Left forelimb (tissue), 1 donor: ENCODE measurements around the gene CLDN18.

Experiments
- DNase-seq: peaks from one replicate; pipeline ENCODE4 v3.0.0-alpha.2; 2018; ENCODE audit warnings: low spot score

The CLDN18 gene

DNA sequence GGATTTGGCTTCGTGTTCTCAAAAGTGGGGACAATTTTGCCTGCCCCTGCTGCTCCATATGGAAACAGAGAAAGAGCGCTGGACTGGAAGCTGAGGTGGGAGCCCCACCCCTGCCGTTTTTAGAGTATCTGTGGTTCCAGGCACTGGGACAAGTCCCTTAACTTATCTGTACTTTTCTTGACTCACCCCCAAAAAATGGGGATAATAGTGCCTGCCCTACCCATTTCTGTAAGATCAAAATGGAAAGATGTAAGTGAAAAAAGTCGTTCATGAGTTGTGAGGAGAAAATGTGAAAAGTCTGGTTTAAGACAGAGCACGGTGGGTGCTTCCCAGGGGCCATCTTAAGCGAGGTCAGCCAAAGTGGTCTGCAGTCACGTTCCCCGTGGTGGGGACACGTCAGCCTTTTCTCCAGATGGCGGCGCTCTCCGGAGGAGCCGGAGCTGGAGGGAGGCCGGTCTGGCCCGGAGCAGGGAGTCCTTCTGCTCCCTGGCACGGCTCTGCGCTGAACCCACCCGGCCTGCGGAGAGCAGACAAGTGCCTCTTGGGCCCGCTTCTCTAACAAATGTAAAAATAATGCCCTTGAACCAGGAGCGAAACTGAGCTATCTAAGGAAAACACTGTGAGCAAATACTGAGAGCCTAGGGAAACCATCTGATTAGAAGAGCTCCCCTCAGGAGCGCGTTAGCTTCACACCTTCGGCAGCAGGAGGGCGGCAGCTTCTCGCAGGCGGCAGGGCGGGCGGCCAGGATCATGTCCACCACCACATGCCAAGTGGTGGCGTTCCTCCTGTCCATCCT lies at the start of gene CLDN18:
Gene CLDN18 (plus strand): TSS at position 690 of the 797 bp plus-strand sequence. CDS start 61 bp downstream, at position 751.
- DNase-seq = no peak

DNA sequence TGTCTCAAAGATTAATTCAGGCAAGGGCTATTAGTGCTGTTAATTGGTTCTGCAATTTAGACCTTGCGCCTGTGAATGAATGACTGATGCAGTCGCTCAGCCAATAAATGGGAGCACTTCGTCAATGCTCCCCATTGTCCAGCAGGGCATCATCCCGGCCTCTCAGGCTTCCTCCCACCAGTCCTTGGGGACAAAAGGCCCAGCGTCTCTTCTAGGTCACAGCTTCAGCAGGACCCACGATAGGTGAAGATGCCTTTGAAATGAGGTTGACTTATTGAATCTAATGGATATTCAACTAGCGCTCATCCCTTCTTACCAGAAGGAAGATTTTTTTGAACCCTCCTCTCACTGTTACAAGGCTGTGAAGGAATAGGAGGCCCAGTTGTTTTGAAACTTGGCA lies 47.7 kb upstream of the CLDN18 start:
- DNase-seq = no peak

DNA sequence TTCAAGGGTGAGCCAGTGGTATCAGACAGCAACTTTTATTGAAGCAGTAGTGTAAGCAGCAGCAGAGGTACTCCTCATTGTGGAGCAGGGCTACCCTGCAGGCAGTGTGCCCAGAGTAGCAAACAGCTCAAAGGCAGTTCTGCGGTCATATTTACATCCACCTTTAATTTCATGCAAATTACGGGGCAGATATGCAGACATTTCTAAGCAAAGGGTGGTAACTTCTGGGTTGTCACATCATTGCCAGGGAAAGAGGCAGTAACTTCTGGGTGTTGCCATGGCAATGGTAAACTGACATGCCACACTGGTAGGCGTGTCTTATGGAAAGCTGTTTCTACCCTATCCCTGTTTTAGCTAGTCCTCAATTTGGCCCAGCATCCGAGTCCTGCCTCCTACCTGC lies 46.5 kb upstream of the CLDN18 start:
- DNase-seq = no peak

DNA sequence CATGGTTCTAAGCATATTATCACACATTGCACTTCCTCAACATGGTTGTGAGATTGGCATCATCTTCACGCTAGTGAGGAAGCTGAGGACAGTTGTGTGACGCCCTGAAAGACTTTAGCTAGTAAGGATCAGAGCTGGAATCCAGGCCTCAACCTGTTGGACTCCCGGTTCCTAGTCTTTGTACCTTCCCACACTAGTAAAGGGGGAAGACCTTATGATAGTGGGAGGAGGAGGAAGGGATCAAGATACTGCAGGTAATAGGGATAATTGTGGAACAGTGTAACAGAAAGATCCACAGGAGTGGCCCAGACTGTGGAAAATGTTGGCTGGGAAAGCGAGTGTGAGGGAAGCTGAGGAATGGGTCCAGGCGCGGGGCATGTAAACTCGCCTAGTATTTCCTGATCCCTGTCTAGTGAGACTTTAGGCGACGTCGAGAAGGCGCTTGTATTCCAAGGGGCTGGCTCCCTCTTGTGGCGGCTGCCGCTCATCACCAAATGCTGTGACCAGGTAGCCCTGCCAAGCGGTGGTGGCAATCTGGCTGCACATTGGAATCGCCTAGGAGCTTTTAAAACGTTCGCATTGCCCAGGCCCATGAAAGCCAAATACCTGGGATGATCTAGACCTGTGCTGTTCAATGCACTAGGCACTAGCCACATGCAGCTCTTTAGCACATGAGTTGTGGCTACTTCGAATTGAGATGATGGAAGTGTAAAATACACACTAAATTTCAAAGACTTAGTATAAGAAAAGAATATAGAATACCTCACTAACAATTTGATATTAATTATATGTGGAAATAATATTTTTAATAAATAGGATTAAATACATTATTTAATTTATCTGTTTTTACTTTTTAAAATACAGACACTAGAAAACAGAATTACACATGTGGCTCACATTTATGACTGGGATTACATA lies 38.8 kb upstream of the CLDN18 start:
- peak; percentile 77 for DNase-seq

DNA sequence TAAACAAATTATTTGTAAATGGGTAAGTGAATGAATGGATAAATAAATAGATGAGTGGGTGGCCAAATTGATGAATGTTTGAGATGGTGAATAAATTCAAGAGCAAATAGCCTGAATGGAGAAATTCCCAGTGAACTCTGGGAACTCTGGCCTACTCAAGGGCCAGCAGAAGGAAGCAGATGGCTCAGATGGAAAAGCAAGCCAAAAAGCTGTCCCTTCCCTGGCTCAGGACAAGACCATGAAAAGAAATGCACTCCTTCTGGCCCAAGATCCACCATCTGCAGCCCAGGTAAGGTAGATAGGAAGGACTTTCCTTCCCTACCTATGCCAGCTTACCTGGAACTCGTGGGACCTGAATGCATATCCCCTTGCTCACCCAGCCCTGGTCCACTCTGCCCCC lies 37.6 kb upstream of the CLDN18 start:
- DNase-seq = no peak

DNA sequence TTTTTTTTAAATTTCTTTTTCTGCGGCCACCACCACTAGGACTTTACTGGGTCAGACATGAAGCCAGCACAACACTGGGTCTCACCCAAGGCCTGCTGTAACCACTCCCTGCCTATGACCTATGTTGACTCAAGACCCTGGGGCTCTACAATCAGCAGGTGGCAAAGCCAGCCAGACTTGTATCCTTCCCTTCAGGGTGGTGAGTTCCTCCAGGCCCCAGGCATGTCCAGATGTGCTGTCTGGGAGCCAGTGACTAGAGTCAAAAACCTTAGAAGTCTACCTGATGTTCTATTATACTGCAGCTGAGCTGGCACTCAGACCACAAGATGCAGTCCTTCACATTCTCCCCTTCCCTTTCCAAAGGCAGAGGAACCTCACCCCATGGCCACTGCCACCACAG lies 31.6 kb upstream of the CLDN18 start:
- DNase-seq = no peak

DNA sequence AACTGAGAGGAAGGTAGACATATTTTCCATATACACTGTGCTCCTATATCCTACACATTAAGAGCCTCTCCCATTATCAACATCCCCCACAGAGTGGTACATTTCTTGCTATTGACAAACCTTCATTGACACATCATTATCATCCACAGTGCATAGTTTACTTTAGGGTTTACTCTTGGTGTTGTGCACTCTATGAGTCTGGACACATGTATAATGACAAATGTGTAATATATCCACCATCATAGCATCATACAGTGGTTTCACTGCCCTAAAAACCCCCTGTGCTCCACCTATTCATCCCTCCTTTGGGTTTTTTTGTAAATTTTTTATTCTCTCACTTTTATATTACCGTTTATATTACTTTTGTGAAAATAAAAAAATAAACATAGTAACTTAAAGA lies 22.2 kb upstream of the CLDN18 start:
- DNase-seq = no peak

DNA sequence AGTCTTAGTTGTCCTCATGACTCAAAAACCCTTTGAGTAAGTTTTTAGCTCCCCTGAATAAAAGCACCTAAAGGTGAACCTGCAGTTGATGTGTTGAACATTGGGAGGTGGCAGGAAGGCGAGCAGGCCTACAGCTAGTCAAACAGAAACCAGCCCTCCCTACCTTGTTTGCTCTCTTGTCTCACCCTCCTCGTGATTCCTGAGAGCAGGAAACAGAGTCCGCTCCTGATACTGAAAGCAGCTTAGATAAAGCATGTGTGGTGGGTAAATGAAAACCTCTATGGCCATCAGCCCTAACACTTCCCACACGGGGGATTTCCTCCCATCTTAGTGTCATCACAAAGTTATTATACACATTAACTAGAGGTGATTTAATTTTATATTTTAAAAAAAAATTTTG lies 21.8 kb upstream of the CLDN18 start:
- no peak for DNase-seq

DNA sequence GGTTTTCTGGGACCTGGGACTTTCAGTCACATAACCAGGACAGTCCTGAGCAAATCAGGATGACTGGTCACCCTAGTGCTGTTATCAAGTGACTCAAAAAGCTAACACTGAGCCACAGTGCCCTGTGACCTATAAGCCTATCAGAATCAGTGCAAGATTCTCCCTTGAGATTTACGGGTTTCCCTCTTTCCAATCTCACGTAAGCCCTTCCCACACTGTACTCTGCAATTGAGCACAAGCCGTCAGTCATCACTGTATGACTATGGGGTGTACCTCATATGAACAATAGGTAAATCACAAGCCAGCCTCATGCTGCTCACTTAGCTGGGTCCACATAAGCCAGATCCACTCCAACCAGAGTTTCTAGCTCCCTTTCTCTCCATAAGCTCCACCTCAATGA lies 21.0 kb upstream of the CLDN18 start:
- DNase-seq = no peak

DNA sequence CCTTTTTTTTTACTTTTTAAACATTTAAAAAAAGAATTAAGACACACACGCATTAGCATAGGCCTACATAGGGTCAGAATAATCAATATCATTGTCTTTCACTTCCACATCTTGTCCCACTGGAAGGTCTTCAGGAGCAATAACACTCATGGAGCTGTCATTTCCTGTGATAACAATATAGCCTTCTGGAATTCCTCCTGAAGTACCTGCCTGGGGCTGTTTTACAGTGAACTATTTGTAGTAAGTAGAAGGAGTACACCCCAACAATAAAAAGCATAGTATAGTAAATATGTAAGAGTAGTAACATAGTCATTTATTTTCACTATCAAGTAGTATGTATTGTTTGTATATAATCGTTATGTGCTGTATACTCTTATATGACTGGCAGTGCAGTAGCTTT lies 19.5 kb upstream of the CLDN18 start:
- no peak for DNase-seq

DNA sequence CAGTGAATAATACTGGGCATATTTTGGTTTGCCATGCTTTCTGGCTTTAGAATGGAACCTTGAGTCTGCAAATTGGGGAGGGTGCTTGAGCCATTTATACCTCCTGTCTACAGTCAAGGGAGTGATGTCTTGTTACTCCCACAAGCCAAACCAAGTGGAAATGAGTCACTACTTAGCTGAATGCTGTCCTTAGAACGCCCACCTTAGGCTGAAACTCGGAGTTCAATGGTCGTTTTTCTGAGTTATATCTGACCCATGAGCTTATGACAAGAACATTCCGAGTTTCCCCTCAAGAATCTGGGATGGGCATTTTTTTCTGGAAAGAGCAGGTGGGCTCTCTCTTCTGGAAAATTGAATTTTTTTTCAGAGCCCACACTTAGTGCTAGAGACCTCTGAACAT lies 17.4 kb upstream of the CLDN18 start:
- no peak for DNase-seq

DNA sequence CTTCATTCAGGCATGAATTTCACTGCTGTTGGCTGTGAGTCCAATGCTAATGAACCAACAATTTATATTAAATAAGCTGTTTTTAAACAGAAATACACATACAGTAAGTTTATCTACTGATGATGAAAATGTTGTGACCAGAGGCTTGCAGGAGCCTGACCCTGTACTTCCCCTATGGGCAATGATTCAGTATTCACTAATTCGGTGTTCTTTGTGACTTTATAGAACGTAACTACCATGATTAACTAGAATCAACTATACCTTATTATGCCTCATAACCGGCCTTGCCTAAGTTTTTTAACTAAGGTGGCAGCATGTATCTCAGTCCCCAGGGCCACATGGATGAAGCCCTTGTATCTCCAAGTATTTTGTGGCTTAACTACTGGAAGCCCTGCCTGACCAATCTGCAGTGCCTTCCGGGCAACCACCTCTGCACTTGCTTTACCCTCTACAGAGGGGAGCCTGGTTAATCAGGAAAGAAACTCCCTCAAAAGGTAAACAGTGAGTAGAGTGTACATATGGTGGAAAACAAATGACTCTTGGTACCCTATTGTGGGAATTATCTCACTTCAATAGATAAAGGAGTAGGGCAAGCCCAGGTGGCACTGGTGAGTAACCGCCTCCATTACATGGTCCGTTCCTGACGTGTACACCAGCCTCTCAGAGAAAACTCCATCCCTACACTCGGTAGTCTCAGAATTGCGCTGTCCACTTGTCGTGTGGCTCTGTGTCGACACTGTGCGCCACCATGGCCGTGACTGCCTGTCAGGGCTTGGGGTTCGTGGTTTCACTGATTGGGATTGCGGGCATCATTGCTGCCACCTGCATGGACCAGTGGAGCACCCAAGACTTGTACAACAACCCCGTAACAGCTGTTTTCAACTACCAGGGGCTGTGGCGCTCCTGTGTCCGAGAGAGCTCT lies 11.6 kb upstream of the CLDN18 start:
- no peak for DNase-seq

DNA sequence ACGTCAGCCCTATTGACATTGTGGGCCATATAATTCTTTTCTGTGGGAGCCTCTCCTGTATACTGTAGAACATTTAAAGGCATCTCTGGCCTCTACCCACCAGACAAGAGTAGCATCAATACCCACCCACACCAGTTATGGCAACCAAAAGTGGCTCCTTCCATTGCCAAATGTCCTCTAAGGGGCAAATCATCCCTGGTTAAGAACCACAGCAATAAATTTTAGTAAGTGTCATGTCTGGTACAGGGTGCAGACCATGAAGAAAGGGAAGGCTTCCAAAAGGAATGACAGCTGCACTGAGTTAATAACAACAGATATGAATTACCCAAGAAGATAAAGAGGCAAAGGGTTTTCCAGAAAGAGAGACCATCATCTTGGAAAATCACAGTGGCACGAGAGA lies 6.9 kb upstream of the CLDN18 start:
- DNase-seq = no peak

DNA sequence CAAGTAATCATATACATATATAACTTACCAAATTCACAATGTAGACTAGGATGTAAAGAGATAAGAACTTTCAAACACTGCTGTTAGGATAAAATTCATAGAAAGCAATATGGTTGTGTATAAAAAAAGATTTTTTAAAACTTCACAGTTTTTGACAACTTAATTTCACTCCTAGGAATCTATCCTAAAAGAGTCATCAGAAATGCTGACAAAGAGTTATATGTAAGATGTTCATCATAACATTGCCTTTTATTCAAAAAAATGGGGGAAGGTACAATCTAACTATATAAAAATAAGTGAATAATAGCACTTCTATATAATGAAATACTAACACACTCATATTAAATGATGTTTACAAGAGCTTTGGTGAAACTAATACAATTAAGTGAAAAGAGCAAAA lies 4.3 kb upstream of the CLDN18 start:
- no peak for DNase-seq

DNA sequence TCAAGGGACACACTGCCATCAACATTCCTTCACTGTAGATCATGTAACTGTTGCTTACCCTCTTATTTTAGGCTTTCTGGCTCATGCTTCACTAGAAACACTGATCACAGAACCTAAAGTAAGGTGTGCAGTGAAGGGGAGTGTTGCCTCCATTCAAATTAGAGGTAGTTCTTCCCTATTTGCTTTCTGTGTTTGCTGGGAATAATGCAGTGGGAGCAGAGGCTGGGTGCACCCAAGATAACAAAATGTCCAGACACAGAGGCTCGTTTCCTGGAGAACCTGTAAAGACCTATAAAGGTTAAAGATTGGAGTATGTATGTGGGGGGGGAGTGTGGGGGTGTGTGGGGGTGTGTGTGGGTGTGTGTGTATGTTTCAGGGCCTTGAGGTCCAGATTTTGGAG lies 2.1 kb upstream of the CLDN18 start:
- no peak for DNase-seq

DNA sequence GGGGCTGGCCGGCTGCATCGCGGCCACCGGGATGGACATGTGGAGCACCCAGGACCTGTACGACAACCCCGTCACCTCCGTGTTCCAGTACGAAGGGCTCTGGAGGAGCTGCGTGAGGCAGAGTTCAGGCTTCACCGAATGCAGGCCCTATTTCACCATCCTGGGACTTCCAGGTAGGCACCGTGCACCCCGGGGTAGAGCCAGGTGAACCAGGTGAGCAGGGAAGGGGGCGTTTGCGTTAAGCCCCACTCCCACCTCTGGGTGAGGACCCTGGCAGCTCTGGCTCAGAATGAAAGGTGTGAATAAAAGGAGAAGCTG lies 267 bp downstream of the CLDN18 start:
- no peak for DNase-seq

DNA sequence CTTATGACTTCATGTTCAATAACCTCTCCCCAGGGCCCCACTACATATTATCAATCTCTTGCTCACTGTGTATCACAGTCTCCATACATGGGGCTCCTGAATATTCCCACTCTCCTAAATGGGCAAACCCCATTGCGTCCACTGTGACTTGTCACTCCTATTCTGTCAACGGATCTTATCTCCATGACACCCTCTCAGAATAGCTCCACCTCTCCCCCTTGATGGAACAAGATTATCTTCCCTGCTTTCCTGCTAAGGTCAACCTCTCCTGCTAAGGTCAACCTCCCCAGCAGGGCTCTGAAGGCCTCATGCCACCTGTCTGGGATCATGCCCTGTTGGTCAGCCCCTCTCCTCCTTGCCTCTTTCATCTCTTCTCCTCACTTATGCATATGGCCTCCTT lies 1.8 kb downstream of the CLDN18 start:
- DNase-seq = no peak

DNA sequence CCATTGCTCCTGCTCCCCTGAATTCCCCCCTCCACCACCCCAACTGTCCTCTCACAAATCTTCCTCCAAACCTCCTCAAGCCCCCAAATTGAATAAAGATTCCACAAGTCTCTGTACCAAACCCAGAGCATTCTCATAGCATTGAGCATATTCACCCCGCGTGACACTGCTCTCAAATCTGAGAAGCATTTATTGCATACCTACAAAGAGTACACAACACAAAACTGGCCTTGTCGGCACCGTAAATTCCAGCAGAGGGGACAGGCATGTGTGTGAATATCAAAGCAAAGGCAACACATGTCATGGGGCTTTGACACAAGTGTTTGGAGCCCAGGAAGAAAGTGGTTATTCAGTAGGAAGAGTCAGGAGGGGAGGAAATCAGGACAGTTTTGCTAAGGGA lies 2.6 kb downstream of the CLDN18 start:
- DNase-seq = no peak

DNA sequence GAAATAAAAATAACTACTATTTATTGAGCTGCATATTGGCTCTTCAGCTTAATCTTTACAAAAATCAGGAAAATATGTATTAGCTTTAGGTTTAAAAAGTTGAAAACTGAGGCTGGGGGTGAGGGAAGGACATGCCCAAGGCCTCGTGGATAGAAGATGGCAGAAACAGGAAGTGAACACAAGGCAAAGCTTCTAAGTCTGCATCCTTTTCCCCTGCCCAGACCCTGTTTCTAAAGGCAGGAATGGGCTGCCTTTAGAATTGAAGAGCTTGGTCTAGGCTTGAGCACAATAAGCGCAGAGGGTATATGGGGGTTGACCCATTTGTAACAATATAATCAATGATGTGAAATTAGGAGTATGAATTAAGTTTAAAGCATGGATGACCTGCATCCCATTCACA lies 6.1 kb downstream of the CLDN18 start:
- no peak for DNase-seq

DNA sequence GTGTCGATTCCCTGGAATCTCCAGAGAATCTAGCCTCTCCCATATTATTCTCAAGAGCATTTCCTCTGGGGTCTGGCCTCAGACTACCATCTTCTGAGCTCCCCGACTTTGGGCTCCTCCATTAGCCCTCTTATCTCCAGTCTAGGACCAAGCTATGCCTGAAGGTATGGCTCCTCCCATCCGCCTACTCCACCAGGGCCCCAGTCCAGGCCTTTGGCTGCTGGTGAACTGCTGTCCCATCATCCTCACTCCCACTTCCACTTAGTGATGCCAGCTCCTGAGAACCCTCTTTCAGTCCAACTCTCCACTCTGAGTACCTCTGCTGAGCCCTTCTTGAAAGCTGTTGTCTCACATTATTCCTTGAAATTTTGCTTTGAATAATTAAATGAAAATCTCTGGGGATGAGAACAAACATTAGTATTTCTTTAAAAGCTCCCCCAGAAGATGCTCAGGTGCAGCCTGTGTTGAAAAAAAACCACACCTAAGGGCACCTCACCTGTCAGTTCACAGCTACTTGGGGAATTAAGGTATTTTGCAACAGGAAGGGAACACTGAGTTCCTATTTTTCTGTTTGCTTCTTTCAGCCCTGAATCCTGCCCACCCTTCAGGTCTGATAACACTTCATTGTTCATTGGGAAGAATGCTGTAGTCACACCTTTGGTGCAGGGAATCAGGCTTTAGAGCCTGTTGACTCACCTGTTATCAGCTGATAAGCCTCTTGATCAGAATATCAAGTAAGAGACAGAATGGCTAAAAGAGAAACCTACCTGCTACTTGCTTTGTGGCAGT lies 9.5 kb downstream of the CLDN18 start:
- no peak for DNase-seq

DNA sequence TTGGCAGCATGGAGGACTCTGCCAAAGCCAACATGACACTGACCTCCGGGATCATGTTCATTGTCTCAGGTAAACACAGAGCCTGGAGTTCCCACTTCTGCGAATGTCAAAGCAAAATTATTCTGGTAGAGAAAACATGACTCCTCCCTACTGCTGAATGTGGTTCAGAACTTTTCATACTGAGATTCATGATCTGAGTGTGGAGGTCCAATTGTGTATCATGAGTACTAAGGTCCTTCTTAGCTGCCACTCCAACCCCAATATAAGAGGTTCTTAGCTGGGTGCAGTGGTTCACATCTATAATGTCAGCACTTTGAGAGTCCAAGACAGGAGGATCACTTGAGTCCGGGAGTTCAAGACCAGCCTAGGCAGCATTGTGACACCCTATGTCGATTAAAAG lies 13.8 kb downstream of the CLDN18 start:
- no peak for DNase-seq

DNA sequence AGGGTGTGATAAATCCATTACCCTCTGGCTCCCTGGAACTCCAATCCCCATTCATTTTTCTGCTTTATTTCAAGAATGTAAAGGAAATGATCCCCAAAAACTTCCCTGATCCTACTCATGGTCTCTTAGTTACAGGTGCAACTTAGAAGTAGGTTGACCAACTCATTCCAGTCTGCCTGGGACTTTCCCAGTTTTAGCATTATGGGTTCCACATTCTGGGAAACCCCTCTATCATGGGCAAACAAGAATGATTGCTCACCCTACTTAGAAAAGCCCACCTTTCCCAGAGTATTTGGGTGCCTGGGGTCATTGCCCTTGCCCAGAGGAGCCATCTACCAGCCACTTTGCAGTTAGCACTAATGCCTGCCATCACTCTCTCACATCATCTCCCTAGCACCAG lies 15.6 kb downstream of the CLDN18 start:
- DNase-seq = no peak
